ENCODE measurements around the gene ARRB2. TPM values are rescaled to one million over a fixed set of nuclear protein-coding genes. Genes with fewer than 3 reads are reported as not detected.

The ARRB2 gene
- total and polyA plus RNA-seq, 2 of the 13 experiments (the other 11 are each of a cell fraction or from before 2014, with no cell fraction given): 21.5 to 49.2 TPM

DNA sequence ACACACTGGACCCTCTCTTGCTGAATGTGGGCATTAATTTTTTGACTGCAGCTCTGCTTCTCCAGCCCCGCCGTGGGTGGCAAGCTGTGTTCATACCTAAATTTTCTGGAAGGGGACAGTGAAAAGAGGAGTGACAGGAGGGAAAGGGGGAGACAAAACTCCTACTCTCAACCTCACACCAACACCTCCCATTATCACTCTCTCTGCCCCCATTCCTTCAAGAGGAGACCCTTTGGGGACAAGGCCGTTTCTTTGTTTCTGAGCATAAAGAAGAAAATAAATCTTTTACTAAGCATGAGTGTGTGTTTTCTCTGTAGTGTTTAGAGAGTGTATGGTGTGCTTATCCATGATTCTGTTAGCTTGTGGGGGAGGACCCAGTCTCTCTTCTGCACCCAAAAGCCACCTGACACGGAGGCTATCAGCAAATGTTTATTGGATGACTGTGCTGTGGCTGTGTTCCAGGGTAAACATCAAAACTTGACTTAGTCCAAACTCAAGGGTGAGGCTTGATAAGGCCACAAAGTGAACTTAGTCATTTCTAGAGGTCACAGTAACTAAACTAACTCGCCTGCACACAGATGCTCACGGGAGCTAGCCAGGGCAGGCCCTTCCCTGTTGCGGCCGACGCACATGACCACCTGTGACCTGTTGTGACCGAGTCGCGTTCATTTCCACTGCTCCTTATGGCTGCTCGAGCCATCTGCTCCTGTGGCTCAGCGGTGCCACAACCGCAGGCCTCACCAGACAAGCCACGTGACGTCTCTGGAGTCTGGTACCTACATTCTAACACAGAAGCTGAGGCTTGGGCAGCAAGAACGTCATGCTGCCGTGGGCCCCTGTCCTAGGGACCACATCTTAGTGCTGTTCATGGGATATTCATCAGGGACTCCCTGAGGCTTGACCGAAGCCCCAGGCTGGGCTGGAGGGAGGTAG is 11.0 kb downstream of the ARRB2 start:
- H3K4me3 ChIP-seq (replicated peaks in 1 of 3; ENCODE audit: insufficient read depth in 1 of 3, low read depth in 2 of 3, low read length in 3 of 3): peak overlapping the region in 1 of 3 experiments; percentile 58; a peak in 3 of 6 replicates
- H3K9ac ChIP-seq (ENCODE audit: insufficient read depth, low read depth, low read length): peak overlapping the region; percentile 55
- no peaks in the 10 kb centered on the region for H3K79me2 ChIP-seq (ENCODE audit: insufficient read depth, low read length)
- H3K36me3 ChIP-seq (replicated peaks in 1 of 2; ENCODE audit: control insufficient read depth in 1 of 2, insufficient read depth in 2 of 2, low read length in 2 of 2): peaks cover 5 to 27% of the 10 kb centered on the region in 2 experiments; a peak in 4 of 5 replicates
- 22% methylated on average over 5 of the region's 20 CpGs for WGBS (ENCODE audit: low lambda C conversion rate)
- DNase-seq (ENCODE audit: low spot score) (peak; percentile 95), FAIRE-seq (peak; percentile 98), ATAC-seq (peak; percentile 90)
- no peaks in the 10 kb centered on the region for H3K27me3 ChIP-seq (ENCODE audit: control insufficient read depth in 1 of 2, insufficient read depth in 2 of 2, low read length in 2 of 2)
- POLR2A ChIA-PET: interaction anchor here (0.6 to 3.6 kb wide), 20 partner anchors 9 to 246 kb away, joined by 3 to 87 read pairs (median 6); partner anchors contain the start of genes ARRB2, CXCL16, GLTPD2 and MED11
- peaks cover 35% of the 10 kb centered on the region for H3K4me1 ChIP-seq (ENCODE audit: insufficient read depth, low read length)
- peak overlapping the region; percentile 70 for H3K4me2 ChIP-seq (ENCODE audit: low read depth, low read length)
- no peaks in the 10 kb centered on the region for H3K9me3 ChIP-seq (ENCODE audit: low read length)
- no peak overlapping the region for H2AFZ ChIP-seq (ENCODE audit: low read length)
- no peaks in the 10 kb centered on the region for H4K20me1 ChIP-seq (ENCODE audit: insufficient read depth, low read length)
- BruUV-seq (replicated peaks): no TSS peak
- CTCF ChIA-PET (ENCODE audit: low intra/inter-chr PET ratio, low total read pairs): no interaction called here
- H3K27ac ChIP-seq (ENCODE audit: extremely low read length, insufficient read depth, low read length): peak overlapping the region; percentile 68
- in situ Hi-C loops (cut with HindIII; ENCODE audit: extremely low pct_ligation_motif_present, low pct_unique_long_range_greater_than_20kb) (no loop called here), intact Hi-C loops (cut with micrococcal nuclease; ENCODE audit: unreplicated experiment) (loop anchor here (1.0 kb wide), 2 partner anchors 9 to 11 kb away; partner anchors contain the start of gene ARRB2)
- TF ChIP-seq, protein P1, sequence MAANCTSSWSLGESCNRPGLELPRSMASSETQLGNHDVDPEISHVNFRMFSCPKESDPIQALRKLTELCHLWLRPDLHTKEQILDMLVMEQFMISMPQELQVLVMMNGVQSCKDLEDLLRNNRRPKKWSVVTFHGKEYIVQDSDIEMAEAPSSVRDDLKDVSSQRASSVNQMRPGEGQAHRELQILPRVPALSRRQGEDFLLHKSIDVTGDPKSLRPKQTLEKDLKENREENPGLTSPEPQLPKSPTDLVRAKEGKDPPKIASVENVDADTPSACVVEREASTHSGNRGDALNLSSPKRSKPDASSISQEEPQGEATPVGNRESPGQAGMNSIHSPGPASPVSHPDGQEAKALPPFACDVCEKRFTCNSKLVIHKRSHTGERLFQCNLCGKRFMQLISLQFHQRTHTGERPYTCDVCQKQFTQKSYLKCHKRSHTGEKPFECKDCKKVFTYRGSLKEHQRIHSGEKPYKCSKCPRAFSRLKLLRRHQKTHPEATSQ (CRISPR knock-in tag; IDR thresholded peaks at IDR 0.05; ENCODE audit: borderline replicate concordance): peak; percentile 40; the same call in 1 of the 2 replicates
- no peak for TF ChIP-seq ZNF841 (CRISPR knock-in tag; IDR thresholded peaks at IDR 0.05; ENCODE audit: borderline replicate concordance)
- TF ChIP-seq, protein P2, sequence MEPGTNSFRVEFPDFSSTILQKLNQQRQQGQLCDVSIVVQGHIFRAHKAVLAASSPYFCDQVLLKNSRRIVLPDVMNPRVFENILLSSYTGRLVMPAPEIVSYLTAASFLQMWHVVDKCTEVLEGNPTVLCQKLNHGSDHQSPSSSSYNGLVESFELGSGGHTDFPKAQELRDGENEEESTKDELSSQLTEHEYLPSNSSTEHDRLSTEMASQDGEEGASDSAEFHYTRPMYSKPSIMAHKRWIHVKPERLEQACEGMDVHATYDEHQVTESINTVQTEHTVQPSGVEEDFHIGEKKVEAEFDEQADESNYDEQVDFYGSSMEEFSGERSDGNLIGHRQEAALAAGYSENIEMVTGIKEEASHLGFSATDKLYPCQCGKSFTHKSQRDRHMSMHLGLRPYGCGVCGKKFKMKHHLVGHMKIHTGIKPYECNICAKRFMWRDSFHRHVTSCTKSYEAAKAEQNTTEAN (CRISPR knock-in tag; conservative IDR thresholded peaks at IDR 0.05): no peak
- TF ChIP-seq, protein P3, sequence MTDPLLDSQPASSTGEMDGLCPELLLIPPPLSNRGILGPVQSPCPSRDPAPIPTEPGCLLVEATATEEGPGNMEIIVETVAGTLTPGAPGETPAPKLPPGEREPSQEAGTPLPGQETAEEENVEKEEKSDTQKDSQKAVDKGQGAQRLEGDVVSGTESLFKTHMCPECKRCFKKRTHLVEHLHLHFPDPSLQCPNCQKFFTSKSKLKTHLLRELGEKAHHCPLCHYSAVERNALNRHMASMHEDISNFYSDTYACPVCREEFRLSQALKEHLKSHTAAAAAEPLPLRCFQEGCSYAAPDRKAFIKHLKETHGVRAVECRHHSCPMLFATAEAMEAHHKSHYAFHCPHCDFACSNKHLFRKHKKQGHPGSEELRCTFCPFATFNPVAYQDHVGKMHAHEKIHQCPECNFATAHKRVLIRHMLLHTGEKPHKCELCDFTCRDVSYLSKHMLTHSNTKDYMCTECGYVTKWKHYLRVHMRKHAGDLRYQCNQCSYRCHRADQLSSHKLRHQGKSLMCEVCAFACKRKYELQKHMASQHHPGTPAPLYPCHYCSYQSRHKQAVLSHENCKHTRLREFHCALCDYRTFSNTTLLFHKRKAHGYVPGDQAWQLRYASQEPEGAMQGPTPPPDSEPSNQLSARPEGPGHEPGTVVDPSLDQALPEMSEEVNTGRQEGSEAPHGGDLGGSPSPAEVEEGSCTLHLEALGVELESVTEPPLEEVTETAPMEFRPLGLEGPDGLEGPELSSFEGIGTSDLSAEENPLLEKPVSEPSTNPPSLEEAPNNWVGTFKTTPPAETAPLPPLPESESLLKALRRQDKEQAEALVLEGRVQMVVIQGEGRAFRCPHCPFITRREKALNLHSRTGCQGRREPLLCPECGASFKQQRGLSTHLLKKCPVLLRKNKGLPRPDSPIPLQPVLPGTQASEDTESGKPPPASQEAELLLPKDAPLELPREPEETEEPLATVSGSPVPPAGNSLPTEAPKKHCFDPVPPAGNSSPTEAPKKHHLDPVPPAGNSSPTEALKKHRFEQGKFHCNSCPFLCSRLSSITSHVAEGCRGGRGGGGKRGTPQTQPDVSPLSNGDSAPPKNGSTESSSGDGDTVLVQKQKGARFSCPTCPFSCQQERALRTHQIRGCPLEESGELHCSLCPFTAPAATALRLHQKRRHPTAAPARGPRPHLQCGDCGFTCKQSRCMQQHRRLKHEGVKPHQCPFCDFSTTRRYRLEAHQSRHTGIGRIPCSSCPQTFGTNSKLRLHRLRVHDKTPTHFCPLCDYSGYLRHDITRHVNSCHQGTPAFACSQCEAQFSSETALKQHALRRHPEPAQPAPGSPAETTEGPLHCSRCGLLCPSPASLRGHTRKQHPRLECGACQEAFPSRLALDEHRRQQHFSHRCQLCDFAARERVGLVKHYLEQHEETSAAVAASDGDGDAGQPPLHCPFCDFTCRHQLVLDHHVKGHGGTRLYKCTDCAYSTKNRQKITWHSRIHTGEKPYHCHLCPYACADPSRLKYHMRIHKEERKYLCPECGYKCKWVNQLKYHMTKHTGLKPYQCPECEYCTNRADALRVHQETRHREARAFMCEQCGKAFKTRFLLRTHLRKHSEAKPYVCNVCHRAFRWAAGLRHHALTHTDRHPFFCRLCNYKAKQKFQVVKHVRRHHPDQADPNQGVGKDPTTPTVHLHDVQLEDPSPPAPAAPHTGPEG (CRISPR knock-in tag; IDR thresholded peaks at IDR 0.05): no peak
- no peak for TF ChIP-seq FIP1L1 (IDR thresholded peaks at IDR 0.05; ENCODE audit: borderline replicate concordance, insufficient read depth, low read depth, low read length)
- TF ChIP-seq CAMTA2 (CRISPR knock-in tag; IDR thresholded peaks at IDR 0.05; ENCODE audit: borderline replicate concordance): no peak
- TF ChIP-seq ZNF550 (CRISPR knock-in tag; IDR thresholded peaks at IDR 0.05; ENCODE audit: borderline replicate concordance): no peak
- no peak for TF ChIP-seq ZNF253 (CRISPR knock-in tag; IDR thresholded peaks at IDR 0.05; ENCODE audit: borderline replicate concordance)
- TF ChIP-seq ZNF12 (CRISPR knock-in tag; IDR thresholded peaks at IDR 0.05): no peak; the same call in 1 of the 2 replicates

All from HepG2 (cell line).